Activated CD8-positive, alpha-beta memory T cell treated with anti-CD3 and anti-CD28 coated beads, Interleukin-2, amount 10 ng/mL, durations not matched to agents 7 days and 5 days (primary cell): ENCODE data around the gene PRLH. TPM values are rescaled to one million over a fixed set of nuclear protein-coding genes. Genes with fewer than 3 reads are reported as not detected.
A peak's percentile ranks its signal among the peaks of the same experiment; 100 is the strongest.

Source experiments
- ATAC-seq: fragments of 150-1000 bp; cut with Tn5 transposase; one replicate; pipeline ENCODE4 v1.10.0; 2021; ENCODE audit warnings: moderate library complexity
- CTCF ChIA-PET: fragments of 350-600 bp; sonication (Branson Sonifier 250); formaldehyde crosslinking; loops from one replicate; lab custom pipeline; 2021; ENCODE audit warnings: antibody characterized with exemption; lab: Charles Lee
- DNase-seq: peaks from one replicate; pipeline ENCODE4 v3.0.0-alpha.2; 2020
- H3K27ac Mint-ChIP-seq: one replicate; pipeline ENCODE4 v1.8.0; 2021; ENCODE audit warnings: mild to moderate bottlenecking, mixed read lengths
- H3K27me3 Mint-ChIP-seq: one replicate; pipeline ENCODE4 v1.8.0; 2021; ENCODE audit warnings: mixed read lengths
- H3K36me3 Mint-ChIP-seq: one replicate; pipeline ENCODE4 v1.8.0; 2021; ENCODE audit warnings: mild to moderate bottlenecking, mixed read lengths
- H3K4me1 Mint-ChIP-seq: one replicate; pipeline ENCODE4 v1.8.0; 2021; ENCODE audit warnings: mixed read lengths
- H3K4me3 Mint-ChIP-seq: one replicate; pipeline ENCODE4 v1.8.0; 2021; ENCODE audit warnings: mild to moderate bottlenecking, moderate library complexity, mixed read lengths
- H3K9me3 Mint-ChIP-seq: one replicate; pipeline ENCODE4 v1.8.0; 2022; ENCODE audit warnings: low read depth, mixed read lengths
- total RNA-seq, 2 experiments: library from RNA; stranded (reverse); gene quantifications; one replicate each; pipeline ENCODE4 v1.2.3, GENCODE V29; 2021

PRLH gene
- total RNA-seq, 2 experiments from 2014 or later = not detected

DNA sequence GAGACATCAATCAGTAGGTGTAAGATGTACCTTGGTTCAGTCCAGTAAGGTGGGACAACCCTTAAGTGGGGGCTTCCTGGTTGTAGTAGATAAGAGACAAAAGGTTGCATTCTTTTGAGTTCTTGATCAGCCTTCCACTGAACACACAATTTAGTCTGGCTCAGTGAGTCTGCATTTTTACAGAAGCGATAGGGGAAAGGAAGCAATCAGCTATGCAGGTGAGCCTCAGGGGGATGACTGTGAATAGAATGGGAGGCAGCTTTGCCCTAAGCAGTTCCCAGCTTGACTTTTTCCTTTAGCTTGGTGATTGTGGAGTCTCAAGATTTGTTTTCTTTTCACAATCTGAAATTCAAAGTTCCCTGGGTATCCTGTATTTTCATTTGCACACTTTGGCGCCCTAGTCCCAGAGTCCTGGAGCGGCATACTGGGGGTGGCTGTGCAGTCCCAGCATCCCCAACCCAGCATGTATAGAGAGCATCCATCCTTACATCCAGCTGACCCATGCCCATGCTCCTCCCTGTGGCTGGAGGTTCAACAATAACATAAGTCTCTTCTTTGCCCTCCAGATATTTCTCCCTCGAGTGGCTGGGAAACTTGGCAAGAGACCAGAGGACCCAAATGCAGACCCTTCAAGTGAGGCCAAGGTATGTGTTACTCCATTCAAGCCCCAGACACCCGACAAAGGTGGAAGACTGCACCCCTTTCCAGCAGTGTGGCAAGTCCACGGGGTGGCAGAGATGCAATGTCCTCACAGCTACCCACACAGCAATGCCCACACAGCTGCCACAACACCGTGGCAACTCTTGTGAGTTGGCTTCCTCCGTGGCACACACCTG lies 20.1 kb upstream of the PRLH start:
- Mint-ChIP-seq H3K27ac (no peak overlapping the region), H3K4me3 (no peak overlapping the region), H3K4me1 (no peaks in the 10 kb centered on the region), H3K36me3 (no peaks in the 10 kb centered on the region), H3K27me3 (peaks cover 9% of the 10 kb centered on the region), H3K9me3 (no peaks in the 10 kb centered on the region)
- ATAC-seq (no peak), DNase-seq (no peak)
- CTCF ChIA-PET = interaction anchor here (0.8 to 1.2 kb wide), 2 partner anchors 26 to 34 kb away, joined by 3 read pairs; no protein-coding TSS in a partner anchor

DNA sequence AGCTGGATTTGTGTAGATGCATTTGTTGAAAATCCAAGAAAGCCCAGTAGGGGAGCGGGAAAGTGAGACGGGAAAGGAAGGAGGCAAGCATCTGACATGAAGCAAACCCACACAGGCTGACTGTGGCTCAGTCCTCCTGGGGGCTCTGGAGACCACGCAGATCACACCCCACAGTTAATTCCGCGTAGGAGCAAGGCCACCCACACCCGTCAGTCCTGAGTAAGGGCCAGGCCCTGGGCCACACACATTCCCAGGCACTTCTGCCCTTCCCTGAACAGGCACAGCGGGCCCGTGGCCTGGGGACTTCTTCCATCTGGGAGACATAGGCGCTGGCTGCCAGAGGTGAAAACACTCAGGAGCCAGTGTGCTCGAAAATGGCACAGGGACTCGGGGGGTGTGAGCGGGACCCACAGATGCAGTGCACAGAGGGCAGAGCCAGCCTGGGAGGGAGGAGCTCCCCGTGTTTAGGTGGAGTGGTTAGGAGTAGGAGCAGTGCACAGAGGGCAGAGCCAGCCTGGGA lies 19.4 kb upstream of the PRLH start:
- Mint-ChIP-seq H3K4me3 (no peak overlapping the region), H3K9me3 (no peaks in the 10 kb centered on the region), H3K27me3 (peaks cover 10% of the 10 kb centered on the region), H3K36me3 (no peaks in the 10 kb centered on the region), H3K27ac (no peak overlapping the region), H3K4me1 (no peaks in the 10 kb centered on the region)
- DNase-seq (no peak), ATAC-seq (no peak)
- CTCF ChIA-PET = interaction anchor here (0.8 to 1.2 kb wide), 2 partner anchors 25 to 34 kb away, joined by 3 read pairs; no protein-coding TSS in a partner anchor

DNA sequence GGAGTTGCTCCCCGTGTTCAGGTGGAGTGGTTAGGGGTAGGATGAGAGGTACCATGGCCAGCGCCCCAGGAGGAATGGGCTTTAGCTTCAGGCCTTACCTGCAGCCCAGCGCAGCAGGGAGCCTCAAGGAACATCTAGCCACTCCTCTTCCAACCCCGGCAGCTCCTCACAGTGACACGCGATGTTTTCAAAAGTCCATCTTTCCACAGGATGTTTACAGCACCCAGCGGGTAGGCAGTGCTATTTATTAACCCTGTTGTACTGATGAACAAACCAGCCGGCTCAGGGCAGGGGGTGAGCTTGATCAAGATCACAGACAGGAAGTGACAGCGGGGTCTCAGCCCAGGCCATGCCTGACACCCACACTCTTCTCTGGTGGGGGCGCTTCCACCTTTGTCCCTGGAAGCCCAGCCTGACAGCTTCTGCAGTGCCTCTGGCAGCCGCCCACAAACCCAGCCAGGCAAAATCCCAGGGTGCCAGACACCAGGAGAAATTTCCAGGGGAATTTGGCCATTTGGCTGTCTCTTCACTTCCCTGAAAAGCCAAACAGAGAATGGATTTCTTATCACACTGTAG lies 18.4 kb upstream of the PRLH start:
- H3K4me3 Mint-ChIP-seq = no peak overlapping the region
- no peaks in the 10 kb centered on the region for H3K9me3 Mint-ChIP-seq
- H3K27me3 Mint-ChIP-seq = peaks cover 10% of the 10 kb centered on the region
- H3K4me1 Mint-ChIP-seq = no peaks in the 10 kb centered on the region
- DNase-seq (no peak), ATAC-seq (no peak)
- H3K36me3 Mint-ChIP-seq = no peaks in the 10 kb centered on the region
- CTCF ChIA-PET = interaction anchor here (1.2 kb wide), 1 partner anchor 24 kb away, joined by 3 read pairs; no protein-coding TSS in a partner anchor
- no peak overlapping the region for H3K27ac Mint-ChIP-seq

DNA sequence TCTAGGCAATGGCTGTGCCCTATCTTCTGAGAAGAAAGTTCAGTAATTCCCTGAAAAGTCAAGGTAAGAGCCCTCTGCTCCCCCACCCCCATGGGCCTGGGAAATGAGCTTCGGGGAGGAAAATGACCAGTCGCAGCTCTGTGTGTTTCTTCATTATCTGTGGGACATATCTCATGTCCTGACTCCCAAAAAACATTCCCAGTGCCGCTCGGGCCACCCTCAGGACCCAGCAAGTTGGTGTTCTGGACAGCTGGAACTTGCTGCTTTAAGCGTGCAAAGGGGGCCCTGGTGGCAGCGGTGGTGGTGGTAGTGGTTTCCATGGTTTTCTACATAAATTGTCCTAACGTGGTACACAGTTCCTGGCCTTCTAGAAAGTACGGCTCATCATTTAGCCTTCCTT lies 17.2 kb upstream of the PRLH start:
- Mint-ChIP-seq H3K27ac (no peak overlapping the region), H3K4me1 (no peaks in the 10 kb centered on the region), H3K27me3 (peaks cover 15% of the 10 kb centered on the region), H3K4me3 (no peak overlapping the region), H3K36me3 (no peaks in the 10 kb centered on the region), H3K9me3 (peaks cover 2% of the 10 kb centered on the region)
- no peak for ATAC-seq
- no peak for DNase-seq
- CTCF ChIA-PET = interaction anchor here (0.8 kb wide), 1 partner anchor 36 kb away, joined by 3 read pairs; no protein-coding TSS in a partner anchor

DNA sequence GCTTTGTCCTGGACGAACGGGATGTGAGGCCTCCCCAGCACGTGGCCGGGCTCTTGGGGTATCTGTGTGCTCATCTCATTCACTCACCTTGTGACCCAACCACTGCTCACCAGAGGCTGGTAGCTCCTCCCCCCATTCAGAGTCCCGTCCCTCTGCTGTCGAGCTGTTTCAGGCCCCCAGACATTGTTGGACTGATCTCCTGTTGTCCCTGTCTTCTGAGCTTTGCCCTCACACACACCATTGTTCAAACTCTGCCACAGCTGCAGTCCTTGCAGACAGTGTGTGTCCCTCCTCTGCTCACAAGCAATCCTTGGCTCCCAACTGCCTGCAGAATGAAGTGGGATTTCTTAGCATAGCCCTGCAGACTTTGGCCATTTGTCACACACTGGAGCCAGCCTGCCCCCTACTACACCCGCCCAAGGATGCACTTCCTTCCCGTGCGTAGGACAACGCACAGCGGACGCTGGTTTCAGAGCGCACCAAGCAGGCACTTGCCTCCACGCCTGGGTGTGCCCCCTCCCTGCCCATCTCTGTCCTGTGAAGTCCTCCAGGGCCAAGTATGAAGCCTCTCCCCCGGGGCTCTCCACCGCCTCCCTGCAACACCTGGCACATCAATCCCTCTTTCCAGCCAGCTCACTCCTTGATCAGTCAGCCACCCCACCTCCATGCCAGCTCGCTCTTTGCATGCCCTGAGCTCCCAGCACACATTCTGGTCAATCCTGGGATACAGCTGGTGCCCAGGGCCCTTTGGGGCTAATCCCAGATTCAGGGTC lies 16.5 kb upstream of the PRLH start:
- H3K36me3 Mint-ChIP-seq = no peaks in the 10 kb centered on the region
- DNase-seq (no peak), ATAC-seq (no peak)
- no peak overlapping the region for H3K27ac Mint-ChIP-seq
- H3K4me1 Mint-ChIP-seq = no peaks in the 10 kb centered on the region
- no peak overlapping the region for H3K4me3 Mint-ChIP-seq
- H3K27me3 Mint-ChIP-seq = peaks cover 17% of the 10 kb centered on the region
- H3K9me3 Mint-ChIP-seq = peaks cover 6% of the 10 kb centered on the region
- CTCF ChIA-PET = interaction anchor here (0.7 to 0.8 kb wide), 2 partner anchors 37 to 263 kb away, joined by 3 read pairs; no protein-coding TSS in a partner anchor

DNA sequence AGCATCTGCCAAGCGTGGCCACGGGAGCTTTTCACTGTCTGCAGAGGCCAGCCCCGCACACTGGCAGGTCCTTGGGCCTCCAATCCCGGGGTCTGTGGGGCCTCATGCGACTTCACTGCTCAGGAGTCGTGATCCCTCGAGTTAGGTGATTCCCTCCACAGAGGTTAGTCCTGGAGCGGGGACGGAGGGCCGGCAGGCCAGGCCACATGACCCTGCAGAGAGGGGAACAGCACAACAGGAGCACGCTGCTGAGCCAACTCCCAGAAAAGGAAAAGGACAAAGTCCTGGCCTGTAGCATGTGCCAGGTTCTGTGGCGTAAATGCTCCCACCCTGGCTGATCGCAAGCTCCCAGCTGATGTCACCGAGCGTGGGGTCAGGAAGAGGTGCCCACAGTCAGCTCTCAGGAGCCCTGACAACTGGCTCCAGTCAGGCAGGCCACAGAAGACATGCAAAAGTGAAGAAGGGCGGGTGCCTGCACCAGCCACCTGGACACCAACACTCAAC lies 15.3 kb upstream of the PRLH start:
- Mint-ChIP-seq H3K4me1 (no peaks in the 10 kb centered on the region), H3K9me3 (peaks cover 8% of the 10 kb centered on the region), H3K27ac (no peak overlapping the region), H3K36me3 (peaks cover 2% of the 10 kb centered on the region), H3K4me3 (no peak overlapping the region), H3K27me3 (peaks cover 21% of the 10 kb centered on the region)
- CTCF ChIA-PET = interaction anchor here (1.8 kb wide), 1 partner anchor 21 kb away, joined by 6 read pairs; no protein-coding TSS in a partner anchor
- ATAC-seq = no peak
- DNase-seq = no peak

DNA sequence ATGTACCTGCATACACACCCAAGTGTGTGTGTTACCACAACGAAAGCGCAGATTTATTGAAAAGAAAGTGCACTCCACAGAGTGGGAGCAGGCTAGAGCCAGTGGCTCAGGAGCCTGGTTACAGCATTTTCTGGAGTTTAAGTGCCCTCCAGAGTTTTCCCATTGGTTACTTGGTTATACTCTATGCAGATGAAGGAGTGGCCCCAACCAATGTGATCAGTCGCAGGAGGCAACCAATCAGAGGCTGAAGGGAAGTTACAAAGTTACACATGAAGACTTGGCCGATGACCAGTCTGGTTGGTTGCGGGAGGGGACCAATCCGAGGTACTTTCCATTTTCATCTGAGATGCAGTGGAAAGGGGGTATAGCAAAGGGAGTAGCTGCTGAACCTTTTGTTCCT lies 13.5 kb upstream of the PRLH start:
- no peak for DNase-seq
- peaks cover 4% of the 10 kb centered on the region for H3K36me3 Mint-ChIP-seq
- CTCF ChIA-PET = no interaction called here

DNA sequence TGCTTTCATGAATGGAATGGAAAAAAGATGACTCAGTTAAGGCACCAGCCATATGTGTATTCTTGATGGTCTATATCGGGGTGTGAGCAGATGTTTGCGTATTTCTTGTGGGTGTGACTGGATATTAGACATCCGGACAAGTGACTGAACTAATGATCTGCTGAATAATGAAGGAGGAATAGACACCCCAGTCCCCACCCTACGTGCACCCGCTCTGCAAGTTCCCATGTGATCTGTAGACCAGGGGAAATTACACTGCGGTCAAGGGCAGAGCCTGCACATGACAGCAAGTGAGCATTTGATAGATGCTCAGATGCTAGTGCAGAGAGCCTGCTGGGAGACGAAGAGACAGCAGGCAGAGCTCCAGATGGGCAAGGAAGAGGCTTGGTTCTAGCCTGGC lies 12.4 kb upstream of the PRLH start:
- peaks cover 8% of the 10 kb centered on the region for H3K9me3 Mint-ChIP-seq
- no peak for ATAC-seq
- H3K27ac Mint-ChIP-seq = no peak overlapping the region
- no peak overlapping the region for H3K4me3 Mint-ChIP-seq
- CTCF ChIA-PET = no interaction called here
- H3K27me3 Mint-ChIP-seq = peaks cover 32% of the 10 kb centered on the region
- peaks cover 4% of the 10 kb centered on the region for H3K36me3 Mint-ChIP-seq
- DNase-seq = no peak
- peaks cover 13% of the 10 kb centered on the region for H3K4me1 Mint-ChIP-seq

More for the DNA sequence above, 13.5 kb upstream of the PRLH start:
- peaks cover 10% of the 10 kb centered on the region for H3K4me1 Mint-ChIP-seq
- no peak overlapping the region for H3K27ac Mint-ChIP-seq
- peaks cover 30% of the 10 kb centered on the region for H3K27me3 Mint-ChIP-seq
- H3K9me3 Mint-ChIP-seq = peaks cover 8% of the 10 kb centered on the region
- no peak for ATAC-seq
- H3K4me3 Mint-ChIP-seq = no peak overlapping the region

DNA sequence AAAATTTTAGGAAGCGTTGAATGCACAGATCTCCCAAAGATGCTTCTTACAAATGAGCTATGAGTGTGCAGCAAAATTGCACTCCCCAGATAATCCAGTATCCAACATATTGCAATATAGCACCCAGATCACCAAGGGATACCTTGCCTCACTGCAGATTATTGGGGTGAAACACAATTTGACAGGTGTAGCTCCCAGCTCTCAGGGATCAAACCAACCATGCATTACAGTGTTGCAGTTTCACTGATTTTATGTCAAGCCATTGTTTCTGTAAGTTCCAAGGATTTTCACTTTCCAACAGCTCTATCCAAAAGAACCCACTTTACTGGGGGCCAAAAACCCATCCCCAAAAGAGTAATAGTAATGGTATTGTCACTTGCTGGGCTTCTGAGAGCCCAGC lies 10.8 kb upstream of the PRLH start:
- DNase-seq (no peak), ATAC-seq (no peak)
- no peak overlapping the region for H3K4me3 Mint-ChIP-seq
- peaks cover 38% of the 10 kb centered on the region for H3K27me3 Mint-ChIP-seq
- peaks cover 8% of the 10 kb centered on the region for H3K9me3 Mint-ChIP-seq
- CTCF ChIA-PET = interaction anchor here (1.3 to 1.5 kb wide), 2 partner anchors 16 to 43 kb away, joined by 5 to 8 read pairs; no protein-coding TSS in a partner anchor
- peaks cover 4% of the 10 kb centered on the region for H3K36me3 Mint-ChIP-seq
- no peak overlapping the region for H3K27ac Mint-ChIP-seq
- H3K4me1 Mint-ChIP-seq = peaks cover 13% of the 10 kb centered on the region

DNA sequence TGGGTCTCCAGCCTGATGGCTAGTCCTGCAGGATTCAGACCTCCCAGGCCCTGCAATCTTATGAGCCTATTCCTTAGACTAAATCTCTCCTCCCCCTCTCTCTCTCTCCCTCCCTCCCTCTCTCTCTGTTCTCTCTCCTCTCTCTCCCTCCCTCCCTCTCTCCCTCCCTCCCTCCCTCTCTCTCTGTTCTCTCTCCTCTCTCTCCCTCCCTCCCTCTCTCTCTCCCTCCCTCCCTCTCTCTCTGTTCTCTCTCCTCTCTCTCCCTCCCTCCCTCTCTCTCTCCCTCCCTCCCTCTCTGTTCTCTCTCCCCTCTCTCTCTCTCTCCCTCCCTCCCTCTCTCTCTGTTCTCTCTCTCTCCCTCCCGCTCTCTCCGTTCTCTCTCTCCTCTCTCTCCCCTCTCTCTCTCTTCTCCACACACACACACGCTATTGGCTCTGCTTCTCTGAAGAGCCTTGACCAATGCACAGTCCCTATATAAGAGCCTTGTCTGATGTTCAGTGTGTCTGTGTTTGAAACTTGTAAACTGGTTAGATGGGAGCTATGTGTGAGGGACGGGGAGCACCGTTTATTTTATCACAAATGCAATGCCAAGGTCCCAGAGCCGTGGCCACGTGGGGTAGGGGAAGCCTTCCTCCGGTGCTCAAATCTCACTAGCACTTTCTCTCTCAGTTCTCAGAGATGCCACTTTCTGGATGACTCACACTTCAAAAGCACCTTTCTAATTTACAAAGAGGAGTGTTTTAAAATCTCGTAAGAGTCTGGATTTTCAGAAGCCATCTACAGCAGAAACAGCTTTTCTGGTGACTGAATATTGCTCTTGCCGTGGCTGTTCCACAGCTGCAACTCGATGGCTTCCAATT lies 9.4 kb upstream of the PRLH start:
- DNase-seq (peak; percentile 60), ATAC-seq (peak; percentile 80)
- Mint-ChIP-seq H3K36me3 (peaks cover 4% of the 10 kb centered on the region), H3K4me3 (no peak overlapping the region), H3K27me3 (peaks cover 34% of the 10 kb centered on the region), H3K4me1 (peaks cover 13% of the 10 kb centered on the region), H3K9me3 (peaks cover 8% of the 10 kb centered on the region), H3K27ac (no peak overlapping the region)
- CTCF ChIA-PET = interaction anchor here (0.7 kb wide), 1 partner anchor 189 kb away, joined by 5 read pairs; no protein-coding TSS in a partner anchor

DNA sequence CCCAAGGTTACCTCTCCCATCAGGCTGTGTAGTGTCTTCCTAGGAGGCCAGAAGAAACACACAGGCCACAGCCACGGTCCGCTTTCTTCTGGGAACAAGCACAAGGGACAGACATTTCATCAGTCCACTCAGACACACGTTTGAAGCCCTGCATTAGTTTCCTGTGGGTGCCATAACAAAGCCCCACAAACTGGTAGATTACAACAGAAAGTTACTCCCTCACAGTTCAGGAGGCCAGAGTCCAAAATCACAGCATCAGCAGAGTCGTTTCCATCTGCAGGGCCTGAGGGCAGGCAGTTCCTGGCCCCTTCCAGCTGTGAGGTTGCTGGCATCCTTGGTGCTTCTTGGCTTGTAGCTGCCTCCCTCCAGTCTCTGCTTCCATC lies 8.8 kb upstream of the PRLH start:
- CTCF ChIA-PET = interaction anchor here (0.7 kb wide), 1 partner anchor 188 kb away, joined by 5 read pairs; no protein-coding TSS in a partner anchor
- Mint-ChIP-seq H3K36me3 (peaks cover 4% of the 10 kb centered on the region), H3K4me1 (peaks cover 13% of the 10 kb centered on the region), H3K4me3 (no peak overlapping the region), H3K27me3 (peaks cover 37% of the 10 kb centered on the region), H3K9me3 (peaks cover 8% of the 10 kb centered on the region), H3K27ac (no peak overlapping the region)
- ATAC-seq = peak; percentile 16
- no peak for DNase-seq
